ENCODE measurements around the gene SFXN4. TPM values are rescaled to one million over a fixed set of nuclear protein-coding genes. Genes with fewer than 3 reads are reported as not detected.

Gene SFXN4
- total and polyA plus RNA-seq, 2 of the 13 experiments (the other 11 are each of a cell fraction or from before 2014, with no cell fraction given): 47.7 to 64.9 TPM

GRCh38 chr10:119203006-119203405, 37.5 kb upstream of the SFXN4 start (continued):
- peak; percentile 35; the same call in 1 of the 2 replicates for TF ChIP-seq ARID5B (CRISPR knock-in tag; IDR thresholded peaks at IDR 0.05)
- no peak for TF ChIP-seq FOXJ3 (CRISPR knock-in tag; IDR thresholded peaks at IDR 0.05; ENCODE audit: borderline replicate concordance)
- peak; percentile 27; the same call in 1 of the 2 replicates for TF ChIP-seq SAP130 (CRISPR knock-in tag; IDR thresholded peaks at IDR 0.05; ENCODE audit: low read depth)
- TF ChIP-seq ZNF773 (CRISPR knock-in tag; IDR thresholded peaks at IDR 0.05; ENCODE audit: borderline replicate concordance): no peak
- TF ChIP-seq CENPBD1 (CRISPR knock-in tag; IDR thresholded peaks at IDR 0.05; ENCODE audit: borderline replicate concordance, low read depth): no peak
- TF ChIP-seq ATF4 (CRISPR knock-in tag; IDR thresholded peaks at IDR 0.05): no peak
- TF ChIP-seq ZNF800 (CRISPR knock-in tag; IDR thresholded peaks at IDR 0.05): no peak
- no peak for TF ChIP-seq SOX6 (IDR thresholded peaks at IDR 0.05)
- TF ChIP-seq SOX6 (CRISPR knock-in tag; IDR thresholded peaks at IDR 0.05): peak; percentile 48
- TF ChIP-seq MTF2 (CRISPR knock-in tag; IDR thresholded peaks at IDR 0.05; ENCODE audit: borderline replicate concordance): no peak
- TF ChIP-seq SOX5 (CRISPR knock-in tag; IDR thresholded peaks at IDR 0.05; ENCODE audit: borderline replicate concordance): peak; percentile 75; the same call in 1 of the 2 replicates
- TF ChIP-seq ONECUT2 (CRISPR knock-in tag; IDR thresholded peaks at IDR 0.05): no peak
- 0 out of 2 replicates have a peak, but pooled peaks have one; percentile 34 for TF ChIP-seq RCOR2 (CRISPR knock-in tag; IDR thresholded peaks at IDR 0.05)
- TF ChIP-seq TBL1XR1 (IDR thresholded peaks at IDR 0.05; ENCODE audit: borderline replicate concordance, low read length, partially characterized antibody): no peak
- no peak for TF ChIP-seq KLF9 (CRISPR knock-in tag; IDR thresholded peaks at IDR 0.05; ENCODE audit: low read depth)
- TF ChIP-seq MED8 (CRISPR knock-in tag; IDR thresholded peaks at IDR 0.05; ENCODE audit: insufficient replicate concordance): no peak
- TF ChIP-seq SOX13 (IDR thresholded peaks at IDR 0.05): 0 out of 2 replicates have a peak, but pooled peaks have one; percentile 21
- peak in 1 of 2 experiments; percentile 85; a peak in 2 of 4 replicates for TF ChIP-seq SOX13 (CRISPR knock-in tag; conservative IDR thresholded peaks at IDR 0.05 in 1 of 2, IDR thresholded peaks at IDR 0.05 in 1 of 2)
- 0 out of 2 replicates have a peak, but pooled peaks have one; percentile 33 for TF ChIP-seq PAXIP1 (CRISPR knock-in tag; conservative IDR thresholded peaks at IDR 0.05)
- peak; percentile 46; the same call in 1 of the 2 replicates for TF ChIP-seq RARA (CRISPR knock-in tag; IDR thresholded peaks at IDR 0.05)
